GM19468 (cell line): Measurements from ENCODE around the gene CGNL1.

Experiments used
- ATAC-seq: cut with Tn5 transposase; IDR thresholded peaks from one replicate; pipeline ENCODE4 v1.9.1; 2021; ENCODE audit warnings: mild to moderate bottlenecking, moderate library complexity, moderate number of reproducible peaks; ENCODE audit not compliant: unreplicated experiment; ENCODE audit errors: extremely low read depth

Gene CGNL1

GRCh38 chr15:57444877-57445513, 68.7 kb downstream of the CGNL1 start:
- no peak for ATAC-seq

GRCh38 chr15:57445872-57446271, 69.6 kb downstream of the CGNL1 start:
- no peak for ATAC-seq

- ATAC-seq = no peak
Observed at GRCh38 chr15:57446393-57446792, 70.1 kb downstream of the CGNL1 start.

- no peak for ATAC-seq
Observed at GRCh38 chr15:57451555-57451954, 75.2 kb downstream of the CGNL1 start.

GRCh38 chr15:57452090-57452754, 75.9 kb downstream of the CGNL1 start:
- ATAC-seq = no peak

GRCh38 chr15:57455929-57456328, 79.6 kb downstream of the CGNL1 start:
- ATAC-seq = no peak

GRCh38 chr15:57456559-57456958, 80.3 kb downstream of the CGNL1 start:
- no peak for ATAC-seq

- no peak for ATAC-seq
Observed at GRCh38 chr15:57457726-57458125, 81.4 kb downstream of the CGNL1 start.

GRCh38 chr15:57458356-57458781, 82.1 kb downstream of the CGNL1 start:
- no peak for ATAC-seq

GRCh38 chr15:57460208-57460816, 84.0 kb downstream of the CGNL1 start:
- no peak for ATAC-seq

GRCh38 chr15:57461541-57461940, 85.2 kb downstream of the CGNL1 start:
- no peak for ATAC-seq

- ATAC-seq = no peak
Observed at GRCh38 chr15:57462381-57462780, 86.1 kb downstream of the CGNL1 start.

- ATAC-seq = no peak
Observed at GRCh38 chr15:57463360-57463759, 87.1 kb downstream of the CGNL1 start.

GRCh38 chr15:57464480-57464879, 88.2 kb downstream of the CGNL1 start:
- no peak for ATAC-seq

- no peak for ATAC-seq
Observed at GRCh38 chr15:57468486-57468885, 92.2 kb downstream of the CGNL1 start.

GRCh38 chr15:57470543-57470942, 94.2 kb downstream of the CGNL1 start:
- no peak for ATAC-seq

GRCh38 chr15:57472861-57473260, 96.6 kb downstream of the CGNL1 start:
- no peak for ATAC-seq

- ATAC-seq = no peak
Observed at GRCh38 chr15:57476533-57476975, 100.2 kb downstream of the CGNL1 start.

- no peak for ATAC-seq
Observed at GRCh38 chr15:57477736-57478522, 101.6 kb downstream of the CGNL1 start.

GRCh38 chr15:57479005-57479404, 102.7 kb downstream of the CGNL1 start:
- no peak for ATAC-seq
